ENCODE data around the gene LILRB3.
"Not testable (repeated sequence)": the region's sequence is repeated elsewhere in the genome, so short reads cannot be mapped to it uniquely, and the experiment has no call there.

The LILRB3 gene

GRCh38 chr19:54209811-54210494 is 12.9 kb downstream of the LILRB3 start:
- peak; percentile 83 for DNase-seq (ENCODE audit: low spot score)

GRCh38 chr19:54209058-54209810 is 13.6 kb downstream of the LILRB3 start:
- peak; percentile 47 for DNase-seq (ENCODE audit: low spot score)

GRCh38 chr19:54208784-54209057 is 14.1 kb downstream of the LILRB3 start:
- DNase-seq (ENCODE audit: low spot score), result no peak

- DNase-seq (ENCODE audit: low spot score), result peak; percentile 67
Observed at GRCh38 chr19:54207983-54208783, 14.6 kb downstream of the LILRB3 start.

GRCh38 chr19:54207676-54207982 is 15.2 kb downstream of the LILRB3 start:
- DNase-seq (ENCODE audit: low spot score), result no peak

- not testable (repeated sequence) for DNase-seq (ENCODE audit: low spot score)
Observed at GRCh38 chr19:54207193-54207592, 15.6 kb downstream of the LILRB3 start.

- no peak for DNase-seq (ENCODE audit: low spot score)
Observed at GRCh38 chr19:54206831-54207177, 16.0 kb downstream of the LILRB3 start.

- DNase-seq (ENCODE audit: low spot score), result no peak
Observed at GRCh38 chr19:54206030-54206830, 16.6 kb downstream of the LILRB3 start.

- no peak for DNase-seq (ENCODE audit: low spot score)
Observed at GRCh38 chr19:54204767-54205468, 17.9 kb downstream of the LILRB3 start.

GRCh38 chr19:54203151-54203611 is 19.6 kb downstream of the LILRB3 start:
- no peak for DNase-seq (ENCODE audit: low spot score)

GRCh38 chr19:54201980-54202379 is 20.8 kb downstream of the LILRB3 start:
- no peak for DNase-seq (ENCODE audit: low spot score)

GRCh38 chr19:54201172-54201701 is 21.6 kb downstream of the LILRB3 start:
- DNase-seq (ENCODE audit: low spot score), result no peak

GRCh38 chr19:54199401-54199800 is 23.4 kb downstream of the LILRB3 start:
- DNase-seq (ENCODE audit: low spot score), result no peak

- no peak for DNase-seq (ENCODE audit: low spot score)
Observed at GRCh38 chr19:54197121-54197520, 25.7 kb downstream of the LILRB3 start.

- no peak for DNase-seq (ENCODE audit: low spot score)
Observed at GRCh38 chr19:54196536-54196935, 26.3 kb downstream of the LILRB3 start.

- not testable (repeated sequence) for DNase-seq (ENCODE audit: low spot score)
Observed at GRCh38 chr19:54194463-54194862, 28.3 kb downstream of the LILRB3 start.

- DNase-seq (ENCODE audit: low spot score), result no peak
Observed at GRCh38 chr19:54193011-54193410, 29.8 kb downstream of the LILRB3 start.

GRCh38 chr19:54191811-54192453 is 30.9 kb downstream of the LILRB3 start:
- no peak for DNase-seq (ENCODE audit: low spot score)

GRCh38 chr19:54191011-54191810 is 31.6 kb downstream of the LILRB3 start, which contains the start of gene TSEN34:
Gene TSEN34, plus strand, starts transcription at chr19:54191308. Its CDS starts 57 bp downstream, at chr19:54191365.
- peak; percentile 85 for DNase-seq (ENCODE audit: low spot score)

GRCh38 chr19:54190503-54191010 is 32.2 kb downstream of the LILRB3 start:
- peak; percentile 100 for DNase-seq (ENCODE audit: low spot score)

Measured in putamen (tissue), 1 donor.